DND-41 (cell line): ENCODE results near the gene PPP1R1C.

Source experiments
- ATAC-seq: fragments of 200-7000 bp; cut with Tn5 transposase; 3 replicates; pipeline ENCODE4 v1.9.1; 2021; ENCODE audit warnings: low read depth; ENCODE audit not compliant: insufficient read depth
- DNase-seq: peaks from one replicate; pipeline ENCODE4 v3.0.0-alpha.2; 2020
- H2AFZ ChIP-seq: 2 replicates; pipeline ENCODE4 v1.6.0; 2012; ENCODE audit warnings: low read depth, low read length
- H3K27ac ChIP-seq: 2 replicates; pipeline ENCODE4 v1.5.1; 2012; ENCODE audit warnings: low read length, inconsistent platforms
- H3K27me3 ChIP-seq: fragments of 200-600 bp; sonication (generic); 2 replicates; pipeline ENCODE4 v1.6.0; 2012; ENCODE audit warnings: low read length, mild to moderate bottlenecking, inconsistent platforms; ENCODE audit not compliant: insufficient read depth, poor library complexity
- H3K36me3 ChIP-seq: 2 replicates; pipeline ENCODE4 v1.5.1; 2012; ENCODE audit warnings: low read length, inconsistent platforms; ENCODE audit not compliant: insufficient read depth
- H3K4me1 ChIP-seq: 2 replicates; pipeline ENCODE4 v1.5.1; 2012; ENCODE audit warnings: mild to moderate bottlenecking, low read length; ENCODE audit not compliant: insufficient read depth
- H3K4me2 ChIP-seq: 2 replicates; pipeline ENCODE4 v1.6.0; 2012; ENCODE audit warnings: mild to moderate bottlenecking, moderate library complexity, low read length, inconsistent platforms; ENCODE audit not compliant: insufficient read depth
- H3K4me3 ChIP-seq, 2 experiments: fragments of 200-600 bp in 1 of 2; shearing (Covaris generic) in 1 of 2; 2 replicates each; pipeline ENCODE4 v1.5.1; 2012 to 2016; ENCODE audit warnings: inconsistent platforms in 2 of 2, low read length in 2 of 2, mild to moderate bottlenecking in 2 of 2, low read depth in 1 of 2, moderate library complexity in 1 of 2
- H3K79me2 ChIP-seq: 2 replicates; pipeline ENCODE4 v1.6.0; 2012; ENCODE audit warnings: low read length, inconsistent platforms; ENCODE audit not compliant: insufficient read depth
- H3K9ac ChIP-seq: 2 replicates; pipeline ENCODE4 v1.6.0; 2012; ENCODE audit warnings: low read depth, mild to moderate bottlenecking, inconsistent platforms, low read length, moderate library complexity
- H3K9me3 ChIP-seq: 2 replicates; pipeline ENCODE4 v1.5.1; 2012; ENCODE audit warnings: low read length, moderate library complexity, mild to moderate bottlenecking, inconsistent platforms; ENCODE audit not compliant: insufficient read depth, severe bottlenecking
- H4K20me1 ChIP-seq: 2 replicates; pipeline ENCODE4 v1.6.0; 2012; ENCODE audit warnings: low read length; ENCODE audit not compliant: insufficient read depth
- EZH2 ChIP-seq: IDR thresholded peaks from 3 replicates; pipeline ENCODE4 v1.6.1; 2012; ENCODE audit warnings: borderline replicate concordance, low read depth, mild to moderate bottlenecking, moderate library complexity, low read length, inconsistent platforms; ENCODE audit not compliant: severe bottlenecking
- TF ChIP-seq, protein P1 (sequence below): IDR thresholded peaks from 2 replicates; pipeline ENCODE4 v1.5.1; 2012; ENCODE audit warnings: borderline replicate concordance, low read length, moderate library complexity, mild to moderate bottlenecking; ENCODE audit not compliant: poor library complexity, severe bottlenecking; ENCODE audit errors: extremely low read depth

PPP1R1C gene

GRCh38 chr2:182134201-182134600 is 148.5 kb downstream of the PPP1R1C start:
- ATAC-seq (no peak), DNase-seq (no peak)
- no peaks in the 10 kb centered on the region for H4K20me1 ChIP-seq
- TF ChIP-seq, protein P1, sequence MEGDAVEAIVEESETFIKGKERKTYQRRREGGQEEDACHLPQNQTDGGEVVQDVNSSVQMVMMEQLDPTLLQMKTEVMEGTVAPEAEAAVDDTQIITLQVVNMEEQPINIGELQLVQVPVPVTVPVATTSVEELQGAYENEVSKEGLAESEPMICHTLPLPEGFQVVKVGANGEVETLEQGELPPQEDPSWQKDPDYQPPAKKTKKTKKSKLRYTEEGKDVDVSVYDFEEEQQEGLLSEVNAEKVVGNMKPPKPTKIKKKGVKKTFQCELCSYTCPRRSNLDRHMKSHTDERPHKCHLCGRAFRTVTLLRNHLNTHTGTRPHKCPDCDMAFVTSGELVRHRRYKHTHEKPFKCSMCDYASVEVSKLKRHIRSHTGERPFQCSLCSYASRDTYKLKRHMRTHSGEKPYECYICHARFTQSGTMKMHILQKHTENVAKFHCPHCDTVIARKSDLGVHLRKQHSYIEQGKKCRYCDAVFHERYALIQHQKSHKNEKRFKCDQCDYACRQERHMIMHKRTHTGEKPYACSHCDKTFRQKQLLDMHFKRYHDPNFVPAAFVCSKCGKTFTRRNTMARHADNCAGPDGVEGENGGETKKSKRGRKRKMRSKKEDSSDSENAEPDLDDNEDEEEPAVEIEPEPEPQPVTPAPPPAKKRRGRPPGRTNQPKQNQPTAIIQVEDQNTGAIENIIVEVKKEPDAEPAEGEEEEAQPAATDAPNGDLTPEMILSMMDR: no peak
- no peak for TF ChIP-seq EZH2
- H3K79me2 ChIP-seq: no peaks in the 10 kb centered on the region
- H3K4me3 ChIP-seq: no peak overlapping the region
- H3K9me3 ChIP-seq: no peaks in the 10 kb centered on the region
- no peaks in the 10 kb centered on the region for H3K27me3 ChIP-seq
- no peak overlapping the region for H3K4me2 ChIP-seq
- H3K9ac ChIP-seq: no peak overlapping the region
- H3K27ac ChIP-seq: no peak overlapping the region
- no peaks in the 10 kb centered on the region for H3K4me1 ChIP-seq
- no peak overlapping the region for H2AFZ ChIP-seq
- no peaks in the 10 kb centered on the region for H3K36me3 ChIP-seq

GRCh38 chr2:182142062-182142461 is 156.4 kb downstream of the PPP1R1C start:
- Histone ChIP-seq H3K4me2 (no peak overlapping the region), H3K36me3 (no peaks in the 10 kb centered on the region), H3K9me3 (no peaks in the 10 kb centered on the region), H3K9ac (no peak overlapping the region), H3K4me1 (no peaks in the 10 kb centered on the region), H3K27ac (no peak overlapping the region), H3K27me3 (peaks cover 6% of the 10 kb centered on the region), H3K4me3 (no peak overlapping the region), H4K20me1 (no peaks in the 10 kb centered on the region), H3K79me2 (no peaks in the 10 kb centered on the region), H2AFZ (no peak overlapping the region)
- no peak for TF ChIP-seq EZH2
- TF ChIP-seq, protein P1: no peak
- ATAC-seq (no peak), DNase-seq (no peak)

GRCh38 chr2:182144041-182144775 is 158.6 kb downstream of the PPP1R1C start:
- Histone ChIP-seq H3K36me3 (no peaks in the 10 kb centered on the region), H2AFZ (no peak overlapping the region), H3K4me3 (no peak overlapping the region), H4K20me1 (no peaks in the 10 kb centered on the region), H3K27me3 (peaks cover 14% of the 10 kb centered on the region), H3K9ac (no peak overlapping the region), H3K4me2 (no peak overlapping the region), H3K4me1 (no peaks in the 10 kb centered on the region), H3K27ac (no peak overlapping the region), H3K9me3 (no peaks in the 10 kb centered on the region), H3K79me2 (no peaks in the 10 kb centered on the region)
- DNase-seq (no peak), ATAC-seq (no peak)
- TF ChIP-seq, protein P1: no peak
- TF ChIP-seq EZH2: no peak
